ENCODE measurements around the gene PAFAH1B1. TPM values are rescaled to one million over a fixed set of nuclear protein-coding genes. Genes with fewer than 3 reads are reported as not detected.

PAFAH1B1 gene
- total and polyA plus RNA-seq, 2 experiments from 2014 or later: 69.9 to 71.7 TPM

DNA sequence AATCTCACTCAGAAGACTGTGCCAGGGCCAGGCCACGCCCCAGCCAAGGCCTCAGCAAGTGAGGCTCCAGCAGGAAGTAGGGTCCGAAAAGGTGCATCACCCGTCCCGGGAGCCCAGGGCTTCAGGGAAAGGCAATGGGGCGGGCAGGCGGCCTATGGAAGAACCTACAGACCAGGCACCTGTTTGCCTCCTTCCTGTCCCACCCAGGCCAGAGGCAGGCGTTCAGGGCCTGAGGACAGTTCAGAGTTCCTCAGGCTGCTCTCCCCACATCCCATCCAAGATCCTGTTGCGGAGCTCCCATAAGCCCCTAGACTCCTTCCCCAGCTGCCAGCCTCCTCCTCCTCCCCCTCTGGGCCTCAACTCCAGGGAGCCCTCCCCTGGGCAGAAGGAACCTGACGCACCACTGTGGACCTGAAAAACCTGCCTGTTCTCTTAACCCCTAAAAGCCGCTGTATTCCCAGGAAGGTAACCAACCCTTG lies 115.8 kb downstream of the PAFAH1B1 start (continued):
- TF ChIP-seq, protein P1, sequence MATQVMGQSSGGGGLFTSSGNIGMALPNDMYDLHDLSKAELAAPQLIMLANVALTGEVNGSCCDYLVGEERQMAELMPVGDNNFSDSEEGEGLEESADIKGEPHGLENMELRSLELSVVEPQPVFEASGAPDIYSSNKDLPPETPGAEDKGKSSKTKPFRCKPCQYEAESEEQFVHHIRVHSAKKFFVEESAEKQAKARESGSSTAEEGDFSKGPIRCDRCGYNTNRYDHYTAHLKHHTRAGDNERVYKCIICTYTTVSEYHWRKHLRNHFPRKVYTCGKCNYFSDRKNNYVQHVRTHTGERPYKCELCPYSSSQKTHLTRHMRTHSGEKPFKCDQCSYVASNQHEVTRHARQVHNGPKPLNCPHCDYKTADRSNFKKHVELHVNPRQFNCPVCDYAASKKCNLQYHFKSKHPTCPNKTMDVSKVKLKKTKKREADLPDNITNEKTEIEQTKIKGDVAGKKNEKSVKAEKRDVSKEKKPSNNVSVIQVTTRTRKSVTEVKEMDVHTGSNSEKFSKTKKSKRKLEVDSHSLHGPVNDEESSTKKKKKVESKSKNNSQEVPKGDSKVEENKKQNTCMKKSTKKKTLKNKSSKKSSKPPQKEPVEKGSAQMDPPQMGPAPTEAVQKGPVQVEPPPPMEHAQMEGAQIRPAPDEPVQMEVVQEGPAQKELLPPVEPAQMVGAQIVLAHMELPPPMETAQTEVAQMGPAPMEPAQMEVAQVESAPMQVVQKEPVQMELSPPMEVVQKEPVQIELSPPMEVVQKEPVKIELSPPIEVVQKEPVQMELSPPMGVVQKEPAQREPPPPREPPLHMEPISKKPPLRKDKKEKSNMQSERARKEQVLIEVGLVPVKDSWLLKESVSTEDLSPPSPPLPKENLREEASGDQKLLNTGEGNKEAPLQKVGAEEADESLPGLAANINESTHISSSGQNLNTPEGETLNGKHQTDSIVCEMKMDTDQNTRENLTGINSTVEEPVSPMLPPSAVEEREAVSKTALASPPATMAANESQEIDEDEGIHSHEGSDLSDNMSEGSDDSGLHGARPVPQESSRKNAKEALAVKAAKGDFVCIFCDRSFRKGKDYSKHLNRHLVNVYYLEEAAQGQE (IDR thresholded peaks at IDR 0.05; ENCODE audit: unreplicated experiment): no peak
- no peak for TF ChIP-seq STAT1 (IDR thresholded peaks at IDR 0.05; ENCODE audit: unreplicated experiment)
- no peak for TF ChIP-seq CREB1 (CRISPR knock-in tag; IDR thresholded peaks at IDR 0.05; ENCODE audit: low read depth)
- TF ChIP-seq ZNF114 (CRISPR knock-in tag; IDR thresholded peaks at IDR 0.05): no peak
- TF ChIP-seq POLR2AphosphoS5 (IDR thresholded peaks at IDR 0.05; ENCODE audit: low read depth): no peak
- no peak for TF ChIP-seq EZH2phosphoT487 (IDR thresholded peaks at IDR 0.05; ENCODE audit: unreplicated experiment)
- TF ChIP-seq EZH2 (IDR thresholded peaks at IDR 0.05; ENCODE audit: low read depth, unreplicated experiment): no peak
- no peak for TF ChIP-seq CTCF (conservative IDR thresholded peaks at IDR 0.05; ENCODE audit: low read depth in 2 of 2)
- TF ChIP-seq NANOG (IDR thresholded peaks at IDR 0.05; ENCODE audit: borderline replicate concordance): no peak
- TF ChIP-seq, protein P2, sequence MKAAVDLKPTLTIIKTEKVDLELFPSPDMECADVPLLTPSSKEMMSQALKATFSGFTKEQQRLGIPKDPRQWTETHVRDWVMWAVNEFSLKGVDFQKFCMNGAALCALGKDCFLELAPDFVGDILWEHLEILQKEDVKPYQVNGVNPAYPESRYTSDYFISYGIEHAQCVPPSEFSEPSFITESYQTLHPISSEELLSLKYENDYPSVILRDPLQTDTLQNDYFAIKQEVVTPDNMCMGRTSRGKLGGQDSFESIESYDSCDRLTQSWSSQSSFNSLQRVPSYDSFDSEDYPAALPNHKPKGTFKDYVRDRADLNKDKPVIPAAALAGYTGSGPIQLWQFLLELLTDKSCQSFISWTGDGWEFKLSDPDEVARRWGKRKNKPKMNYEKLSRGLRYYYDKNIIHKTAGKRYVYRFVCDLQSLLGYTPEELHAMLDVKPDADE (IDR thresholded peaks at IDR 0.05): no peak

DNA sequence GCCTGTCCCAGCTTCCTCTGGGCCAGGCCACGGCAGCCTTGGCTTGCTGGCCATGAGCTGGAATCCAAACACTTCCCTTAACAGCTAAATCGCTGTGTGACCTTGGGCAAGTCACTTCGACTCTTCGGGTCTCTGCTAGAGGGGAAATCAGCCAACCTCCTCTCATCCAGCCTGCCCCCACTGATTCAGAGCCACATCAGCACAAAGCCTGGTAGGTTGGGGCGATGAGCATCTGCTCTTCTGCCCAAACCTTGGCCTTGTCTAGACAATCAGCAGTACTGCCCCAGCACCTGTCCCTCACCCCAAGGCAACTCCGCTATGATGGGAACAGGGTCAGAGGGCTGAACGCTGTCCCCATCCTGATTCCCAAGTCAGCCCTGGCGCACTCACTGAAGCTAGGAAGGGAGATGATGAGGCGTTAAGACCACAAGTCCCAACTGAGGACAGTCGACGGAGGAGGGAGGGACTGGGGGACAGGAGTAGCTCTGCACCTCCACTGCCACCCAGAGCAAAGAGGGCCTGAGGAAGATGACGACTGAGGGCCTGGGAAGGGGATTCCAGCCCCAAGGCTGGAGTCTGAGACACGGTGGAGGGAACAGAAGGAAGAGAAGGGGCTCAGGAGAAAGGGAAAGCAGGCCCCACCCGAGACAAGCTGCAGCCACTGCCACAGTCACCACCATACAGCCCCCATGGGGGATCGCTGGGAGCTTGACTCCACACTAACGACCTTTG lies 116.8 kb downstream of the PAFAH1B1 start:
- no peak for DNase-seq (ENCODE audit: low spot score)
- no peaks in the 10 kb centered on the region for H3K9me3 Mint-ChIP-seq
- TF ChIP-seq CREB1 (CRISPR knock-in tag; IDR thresholded peaks at IDR 0.05; ENCODE audit: low read depth): no peak
- TF ChIP-seq, protein P2 (IDR thresholded peaks at IDR 0.05): no peak

More for the DNA sequence above, 116.8 kb downstream of the PAFAH1B1 start:
- Mint-ChIP-seq H3K36me3 (ENCODE audit: low read depth) (no peaks in the 10 kb centered on the region; the same call in 2 of the 3 replicates), H3K27ac (no peak overlapping the region; the same call in 1 of the 2 replicates), H3K4me1 (peaks cover 43% of the 10 kb centered on the region), H3K4me3 (peak overlapping the region; percentile 84), H3K27me3 (ENCODE audit: insufficient read depth, low read depth, poor library complexity) (peaks cover 23% of the 10 kb centered on the region)
- H3K27ac ChIP-seq (ENCODE audit: low read depth): no peak overlapping the region
- H4K20me1 ChIP-seq (replicated peaks; ENCODE audit: insufficient read depth): peaks cover 10% of the 10 kb centered on the region
- no peaks in the 10 kb centered on the region for H3K9me2 ChIP-seq (ENCODE audit: insufficient read depth)
- no peaks in the 10 kb centered on the region for H3K36me3 ChIP-seq (ENCODE audit: insufficient read depth)
- H3K4me3 ChIP-seq: peak overlapping the region; percentile 74
- H3F3A ChIP-seq (replicated peaks; ENCODE audit: low read depth): peaks cover 19% of the 10 kb centered on the region; the same call in 1 of the 2 replicates
- peaks cover 32% of the 10 kb centered on the region for H3K4me1 ChIP-seq (ENCODE audit: insufficient read depth)
- peak overlapping the region; percentile 56; the same call in 1 of the 2 replicates for H2AFZ ChIP-seq
- no peak for ATAC-seq
- peak overlapping the region; percentile 92 for H3K4me2 ChIP-seq
- peaks cover 57% of the 10 kb centered on the region for H3K79me2 ChIP-seq (replicated peaks; ENCODE audit: insufficient read depth)
- peaks cover 22% of the 10 kb centered on the region; the same call in 1 of the 2 replicates for H3K27me3 ChIP-seq (ENCODE audit: insufficient read depth)

All from GM23338 (cell line).